Heart left ventricle (tissue), 13 donors: ENCODE measurements around the gene ADRA2B.

ENCODE experiments used
- CTCF ChIP-seq, 12 donors: fragments of 200-600 bp; sonication (generic) in 4 of 12; IDR thresholded peaks; one replicate each; pipeline versions ENCODE4 v1.5.0 to v1.8.0; 2018 to 2022; ENCODE audit warnings: antibody characterized with exemption in 12 of 12, mild to moderate bottlenecking in 5 of 12
- POLR2A ChIP-seq, 2 donors: fragments of 450-650 bp; IDR thresholded peaks; one replicate each; pipeline ENCODE4 v1.6.1; 2017; ENCODE audit warnings: antibody characterized with exemption in 2 of 2, mild to moderate bottlenecking in 2 of 2, moderate library complexity in 2 of 2
- donor health status: ischemic (EF 13 %, LVEDD 7.1; RV severe dilation, severe dysfunction).
- donor health status: DM: no; HTN: yes; CAD: no.
- donor health status: DM: no; HTN: no; CAD: no.
- donor health status: ischemic (EF 25% LVEDD 6.9; RV normal size, moderate dysfunction).
- donor health status: ischemic (EF 25% LVEDD 5.7; RV mildly dilated, moderate dysfunction).
- donor health status: ischemic (EF 35%, LVEDD 5.7; RV mildly dilated, moderate dysfunction).
- donor health status: nonischemic (EF 11% LVEDD 7.7; RV severe dilation, severe dysfunction).
- donor health status: DM: yes; HTN: yes; CAD: no.
- donor health status: PGD.
- donor health status: ischemic (EF 29% LVEDD 5.4; RV normal size, mild dysfunction).
- donor health status: nonischemic (EF 23%, LVEDD 6.1; RV moderate dilation, normal function).

GRCh38 chr2:96135171-96135570 lies 18.8 kb upstream of the ADRA2B start:
- TF ChIP-seq CTCF (IDR thresholded peaks at IDR 0.05) = no peak
- no peak for TF ChIP-seq POLR2A (IDR thresholded peaks at IDR 0.05)
